Activated T-cell treated with anti-CD3 and anti-CD28 coated beads, Interleukin-2, amount 50 U/mL, for 24 hours (primary cell): ENCODE measurements around the gene TIMD4.

Experiments used
- DNase-seq: peaks from one replicate; pipeline ENCODE4 v3.0.0-alpha.2; 2020
- H3K27ac Mint-ChIP-seq: 2 replicates; pipeline ENCODE4 v1.8.0; 2020; ENCODE audit warnings: mild to moderate bottlenecking, mixed read lengths
- H3K27me3 Mint-ChIP-seq: 2 replicates; pipeline ENCODE4 v1.8.0; 2020; ENCODE audit warnings: mixed read lengths
- H3K36me3 Mint-ChIP-seq: 2 replicates; pipeline ENCODE4 v1.8.0; 2020; ENCODE audit warnings: low read depth, mixed read lengths
- H3K4me1 Mint-ChIP-seq: 2 replicates; pipeline ENCODE4 v1.8.0; 2020; ENCODE audit warnings: low read depth, mixed read lengths
- H3K4me3 Mint-ChIP-seq: 2 replicates; pipeline ENCODE4 v1.8.0; 2020; ENCODE audit warnings: mild to moderate bottlenecking, moderate library complexity, mixed read lengths
- H3K9me3 Mint-ChIP-seq: 2 replicates; pipeline ENCODE4 v1.8.0; 2020; ENCODE audit warnings: mixed read lengths

The TIMD4 gene

GRCh38 chr5:156913355-156913718 is 49.7 kb downstream of the TIMD4 start:
- peaks cover 55% of the 10 kb centered on the region for H3K36me3 Mint-ChIP-seq
- peaks cover 21% of the 10 kb centered on the region for H3K9me3 Mint-ChIP-seq
- no peak for DNase-seq
- no peaks in the 10 kb centered on the region for H3K27me3 Mint-ChIP-seq
- peaks cover 51% of the 10 kb centered on the region for H3K4me1 Mint-ChIP-seq
- peak overlapping the region; percentile 89 for H3K27ac Mint-ChIP-seq
- H3K4me3 Mint-ChIP-seq: no peak overlapping the region

GRCh38 chr5:156912869-156913268 is 50.2 kb downstream of the TIMD4 start:
- DNase-seq: no peak
- Mint-ChIP-seq H3K4me3 (peak overlapping the region; percentile 17), H3K4me1 (peaks cover 49% of the 10 kb centered on the region), H3K27me3 (no peaks in the 10 kb centered on the region), H3K27ac (peak overlapping the region; percentile 89), H3K36me3 (peaks cover 50% of the 10 kb centered on the region), H3K9me3 (peaks cover 21% of the 10 kb centered on the region)

- H3K27me3 Mint-ChIP-seq: no peaks in the 10 kb centered on the region
- H3K4me1 Mint-ChIP-seq: peaks cover 28% of the 10 kb centered on the region
- H3K4me3 Mint-ChIP-seq: no peak overlapping the region
- no peak overlapping the region for H3K27ac Mint-ChIP-seq
- no peak for DNase-seq
- peaks cover 18% of the 10 kb centered on the region for H3K9me3 Mint-ChIP-seq
- peaks cover 20% of the 10 kb centered on the region for H3K36me3 Mint-ChIP-seq
These were observed 53.8 kb downstream of the TIMD4 start for GRCh38 chr5:156909180-156909579.

- Mint-ChIP-seq H3K4me3 (no peak overlapping the region), H3K36me3 (peaks cover 6% of the 10 kb centered on the region), H3K4me1 (peaks cover 15% of the 10 kb centered on the region), H3K9me3 (peaks cover 6% of the 10 kb centered on the region), H3K27me3 (no peaks in the 10 kb centered on the region), H3K27ac (no peak overlapping the region)
- no peak for DNase-seq
These were observed 55.4 kb downstream of the TIMD4 start for GRCh38 chr5:156907667-156908066.

GRCh38 chr5:156906807-156907206 is 56.2 kb downstream of the TIMD4 start:
- H3K4me1 Mint-ChIP-seq: peaks cover 11% of the 10 kb centered on the region

GRCh38 chr5:156896546-156896945 is 66.5 kb downstream of the TIMD4 start:
- H3K4me3 Mint-ChIP-seq: no peak overlapping the region
- H3K27me3 Mint-ChIP-seq: no peaks in the 10 kb centered on the region

More at GRCh38 chr5:156906807-156907206, 56.2 kb downstream of the TIMD4 start:
- no peak for DNase-seq
- H3K9me3 Mint-ChIP-seq: peaks cover 3% of the 10 kb centered on the region
- no peak overlapping the region for H3K27ac Mint-ChIP-seq
- H3K27me3 Mint-ChIP-seq: no peaks in the 10 kb centered on the region
- peaks cover 3% of the 10 kb centered on the region for H3K36me3 Mint-ChIP-seq
- no peak overlapping the region for H3K4me3 Mint-ChIP-seq

GRCh38 chr5:156893517-156893916 is 69.5 kb downstream of the TIMD4 start:
- no peaks in the 10 kb centered on the region for H3K9me3 Mint-ChIP-seq
- H3K4me1 Mint-ChIP-seq: peaks cover 38% of the 10 kb centered on the region
- H3K36me3 Mint-ChIP-seq: no peaks in the 10 kb centered on the region
- H3K27me3 Mint-ChIP-seq: no peaks in the 10 kb centered on the region
- H3K27ac Mint-ChIP-seq: no peak overlapping the region
- DNase-seq: no peak
- H3K4me3 Mint-ChIP-seq: no peak overlapping the region

More at GRCh38 chr5:156896546-156896945, 66.5 kb downstream of the TIMD4 start:
- H3K36me3 Mint-ChIP-seq: no peaks in the 10 kb centered on the region
- H3K27ac Mint-ChIP-seq: no peak overlapping the region
- no peak for DNase-seq
- H3K9me3 Mint-ChIP-seq: no peaks in the 10 kb centered on the region
- peaks cover 28% of the 10 kb centered on the region for H3K4me1 Mint-ChIP-seq

- H3K27ac Mint-ChIP-seq: peak overlapping the region; percentile 23
- no peaks in the 10 kb centered on the region for H3K36me3 Mint-ChIP-seq
- peaks cover 38% of the 10 kb centered on the region for H3K4me1 Mint-ChIP-seq
- no peak for DNase-seq
- no peak overlapping the region for H3K4me3 Mint-ChIP-seq
- no peaks in the 10 kb centered on the region for H3K27me3 Mint-ChIP-seq
- no peaks in the 10 kb centered on the region for H3K9me3 Mint-ChIP-seq
These were observed 70.2 kb downstream of the TIMD4 start for GRCh38 chr5:156892864-156893263.

GRCh38 chr5:156892223-156892622 is 70.8 kb downstream of the TIMD4 start:
- H3K27me3 Mint-ChIP-seq: no peaks in the 10 kb centered on the region

GRCh38 chr5:156888520-156888919 is 74.5 kb downstream of the TIMD4 start:
- no peak overlapping the region for H3K27ac Mint-ChIP-seq
- DNase-seq: no peak
- H3K4me3 Mint-ChIP-seq: no peak overlapping the region
- no peaks in the 10 kb centered on the region for H3K36me3 Mint-ChIP-seq
- H3K9me3 Mint-ChIP-seq: no peaks in the 10 kb centered on the region
- peaks cover 7% of the 10 kb centered on the region for H3K27me3 Mint-ChIP-seq
- peaks cover 30% of the 10 kb centered on the region for H3K4me1 Mint-ChIP-seq

More at GRCh38 chr5:156892223-156892622, 70.8 kb downstream of the TIMD4 start:
- Mint-ChIP-seq H3K4me3 (no peak overlapping the region), H3K36me3 (no peaks in the 10 kb centered on the region), H3K4me1 (peaks cover 38% of the 10 kb centered on the region), H3K27ac (peak overlapping the region; percentile 23), H3K9me3 (no peaks in the 10 kb centered on the region)
- DNase-seq: no peak

- Mint-ChIP-seq H3K4me3 (no peak overlapping the region), H3K27me3 (peaks cover 8% of the 10 kb centered on the region), H3K27ac (no peak overlapping the region), H3K36me3 (no peaks in the 10 kb centered on the region), H3K9me3 (no peaks in the 10 kb centered on the region), H3K4me1 (no peaks in the 10 kb centered on the region)
- no peak for DNase-seq
These were observed 79.6 kb downstream of the TIMD4 start for GRCh38 chr5:156883316-156883875.

GRCh38 chr5:156879665-156880285 is 83.3 kb downstream of the TIMD4 start:
- no peak overlapping the region for H3K27ac Mint-ChIP-seq
- no peaks in the 10 kb centered on the region for H3K36me3 Mint-ChIP-seq
- H3K27me3 Mint-ChIP-seq: peaks cover 3% of the 10 kb centered on the region
- no peak for DNase-seq
- H3K4me3 Mint-ChIP-seq: no peak overlapping the region
- no peaks in the 10 kb centered on the region for H3K9me3 Mint-ChIP-seq
- H3K4me1 Mint-ChIP-seq: no peaks in the 10 kb centered on the region

GRCh38 chr5:156871212-156871611 is 91.8 kb downstream of the TIMD4 start:
- Mint-ChIP-seq H3K27ac (no peak overlapping the region), H3K4me3 (no peak overlapping the region), H3K27me3 (no peaks in the 10 kb centered on the region), H3K4me1 (peaks cover 3% of the 10 kb centered on the region), H3K36me3 (no peaks in the 10 kb centered on the region), H3K9me3 (peaks cover 7% of the 10 kb centered on the region)
- DNase-seq: no peak

- H3K9me3 Mint-ChIP-seq: peaks cover 7% of the 10 kb centered on the region
- no peaks in the 10 kb centered on the region for H3K36me3 Mint-ChIP-seq
- H3K27me3 Mint-ChIP-seq: no peaks in the 10 kb centered on the region
- no peak overlapping the region for H3K4me3 Mint-ChIP-seq
- DNase-seq: no peak
- H3K4me1 Mint-ChIP-seq: peaks cover 3% of the 10 kb centered on the region
- H3K27ac Mint-ChIP-seq: no peak overlapping the region
These were observed 92.6 kb downstream of the TIMD4 start for GRCh38 chr5:156870498-156870839.
